SKM-1 (cell line): ENCODE results near the gene R3HDM2.

Source experiments
- DNase-seq: peaks from one replicate; lab custom pipeline; 2025; ENCODE audit not compliant: unreplicated experiment; lab: John Stamatoyannopoulos, UW

Gene R3HDM2

DNA sequence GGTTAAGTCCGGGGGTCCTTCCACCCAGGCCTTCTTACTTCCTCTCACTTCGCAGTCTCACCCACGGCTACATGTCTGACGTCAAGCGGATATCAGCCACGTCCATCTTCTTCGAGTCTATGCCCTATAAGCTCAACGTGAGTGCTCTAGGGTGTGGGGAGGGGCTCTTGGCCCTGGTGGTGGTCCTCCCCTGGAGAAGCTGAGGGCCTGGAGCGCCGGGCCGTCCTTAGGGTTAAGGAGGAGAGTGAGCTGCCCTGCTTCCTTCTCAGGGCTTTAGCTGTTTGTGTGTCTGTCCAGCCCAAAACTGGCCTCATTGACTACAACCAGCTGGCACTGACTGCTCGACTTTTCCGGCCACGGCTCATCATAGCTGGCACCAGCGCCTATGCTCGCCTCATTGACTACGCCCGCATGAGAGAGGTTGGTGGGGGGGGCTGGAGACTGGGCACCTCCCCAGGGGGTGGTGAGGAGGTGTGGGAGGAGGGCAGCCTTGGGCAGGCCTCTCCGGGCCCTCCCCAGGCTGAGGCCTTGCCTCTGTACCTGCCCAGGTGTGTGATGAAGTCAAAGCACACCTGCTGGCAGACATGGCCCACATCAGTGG, 198.6 kb downstream of the R3HDM2 start:
- DNase-seq = no peak

DNA sequence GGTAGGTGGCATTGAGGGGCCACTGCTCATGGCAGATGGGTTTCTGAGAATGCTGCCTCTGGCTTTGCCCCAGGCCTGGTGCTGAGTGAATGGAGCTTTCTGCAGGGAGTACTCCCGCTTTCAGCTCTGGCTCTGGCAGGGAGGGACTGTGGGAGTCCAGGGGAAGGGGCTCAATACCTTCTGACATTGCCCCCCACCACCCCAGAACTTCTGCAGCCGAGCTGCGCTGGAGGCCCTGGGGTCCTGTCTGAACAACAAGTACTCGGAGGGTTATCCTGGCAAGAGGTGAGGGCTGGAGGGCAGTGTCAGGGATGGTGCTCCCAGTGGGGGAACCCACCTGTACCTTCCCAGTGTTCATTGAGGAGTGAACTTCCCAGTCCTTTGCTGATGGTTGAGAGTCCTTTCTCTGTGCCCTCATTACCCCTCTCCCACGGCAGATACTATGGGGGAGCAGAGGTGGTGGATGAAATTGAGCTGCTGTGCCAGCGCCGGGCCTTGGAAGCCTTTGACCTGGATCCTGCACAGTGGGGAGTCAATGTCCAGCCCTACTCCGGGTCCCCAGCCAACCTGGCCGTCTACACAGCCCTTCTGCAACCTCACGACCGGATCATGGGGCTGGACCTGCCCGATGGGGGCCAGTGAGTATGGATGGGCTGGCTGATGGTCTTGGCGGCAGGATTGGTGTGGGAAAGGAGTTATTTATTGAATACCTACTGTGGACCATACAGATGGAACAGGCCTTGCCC, 199.4 kb downstream of the R3HDM2 start:
- no peak for DNase-seq

DNA sequence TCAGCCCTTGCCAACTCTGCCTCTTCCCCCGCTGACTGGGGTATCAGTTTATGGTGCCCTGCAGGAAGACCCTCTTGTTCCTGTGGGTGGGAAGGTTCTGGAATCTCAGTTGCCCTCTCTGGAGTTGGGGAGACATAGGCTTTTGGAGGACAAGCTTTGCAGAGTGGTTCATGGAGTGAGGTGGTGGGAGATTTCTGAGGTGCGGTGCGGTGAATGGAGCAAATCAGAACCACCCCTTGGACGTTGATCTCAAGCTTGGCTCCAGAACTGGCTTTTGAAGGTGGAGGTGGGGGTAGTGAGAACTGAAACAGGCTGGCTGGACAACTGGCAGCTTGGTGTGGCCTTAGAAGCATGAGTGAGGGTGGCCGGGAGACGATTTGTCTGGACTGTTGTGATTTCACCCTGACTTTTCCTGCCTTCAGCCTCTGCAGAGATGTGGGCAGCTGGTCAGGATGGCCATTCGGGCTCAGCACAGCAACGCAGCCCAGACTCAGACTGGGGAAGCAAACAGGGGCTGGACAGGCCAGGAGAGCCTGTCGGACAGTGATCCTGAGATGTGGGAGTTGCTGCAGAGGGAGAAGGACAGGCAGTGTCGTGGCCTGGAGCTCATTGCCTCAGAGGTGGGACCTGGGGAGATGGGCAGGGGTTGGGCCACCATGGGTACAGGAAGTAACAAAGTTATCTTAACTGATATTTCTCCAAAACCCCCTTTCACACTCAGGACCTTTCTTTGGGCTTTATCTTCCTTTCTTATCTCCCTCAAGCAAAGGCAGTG, 200.3 kb downstream of the R3HDM2 start:
- DNase-seq = no peak

DNA sequence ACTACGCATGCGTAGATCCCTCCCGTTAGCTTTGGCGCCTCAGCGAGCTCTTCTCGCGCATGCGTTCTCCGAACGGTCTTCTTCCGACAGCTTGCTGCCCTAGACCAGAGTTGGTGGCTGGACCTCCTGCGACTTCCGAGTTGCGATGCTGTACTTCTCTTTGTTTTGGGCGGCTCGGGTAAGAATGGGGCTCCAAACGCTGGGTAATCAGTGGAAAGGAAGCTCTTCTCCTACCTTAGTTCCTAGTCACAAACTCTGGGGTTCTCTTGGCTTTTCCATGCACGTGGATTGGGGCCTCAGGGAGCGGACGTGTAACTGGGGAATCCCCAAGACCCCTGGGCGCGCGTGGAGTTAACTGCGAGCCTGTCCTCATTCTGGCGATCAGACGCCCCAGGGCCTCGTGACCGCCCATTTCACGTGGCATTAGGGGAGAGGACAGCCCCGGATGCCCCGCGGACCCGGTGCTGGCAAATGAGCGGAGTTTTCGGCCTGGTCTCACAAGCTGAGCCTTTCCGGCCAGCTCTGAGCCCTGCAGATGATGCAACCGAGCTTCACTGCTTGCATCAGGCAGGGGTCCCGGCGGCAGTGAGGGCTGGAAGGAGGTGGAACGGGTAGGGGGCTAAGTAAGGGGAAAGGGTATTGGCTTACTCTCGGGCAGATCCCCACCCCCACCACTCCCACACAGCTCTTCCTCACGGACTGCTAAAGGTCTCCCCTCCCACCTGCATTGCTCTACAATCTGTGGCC, 201.0 kb downstream of the R3HDM2 start, which contains the start of gene SHMT2:
SHMT2 (plus strand) TSS at position 78 of the 747 bp plus-strand sequence; CDS start at position 146, 68 bp downstream.
- peak; percentile 70 for DNase-seq

DNA sequence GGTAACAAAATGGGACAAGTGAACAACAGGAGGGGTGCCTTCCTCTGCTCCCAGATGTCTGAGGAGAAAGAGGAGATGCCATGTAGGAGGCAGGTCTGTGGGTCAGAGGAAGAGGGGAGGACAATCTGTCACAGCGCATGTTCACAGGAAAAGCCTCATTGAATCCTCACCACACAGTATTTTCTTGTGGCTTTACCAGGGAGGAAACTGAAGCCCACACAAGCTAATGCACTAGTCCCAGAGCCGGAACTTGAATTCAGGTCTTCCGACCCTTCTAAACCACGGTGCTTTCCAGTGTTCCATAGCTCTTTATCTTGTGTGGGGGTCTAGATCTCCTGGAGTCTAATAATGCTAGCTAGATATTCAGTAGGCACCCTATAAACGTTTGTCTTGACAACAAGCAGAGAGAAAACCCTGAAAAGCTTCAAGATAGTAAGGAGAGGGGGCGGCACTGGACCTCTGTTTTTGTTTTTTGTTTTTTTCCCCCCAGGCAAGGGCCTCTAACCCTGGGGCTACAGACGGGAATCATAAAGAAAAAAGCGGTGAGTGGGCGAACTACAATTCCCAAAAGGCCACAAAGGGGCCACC, 201.7 kb downstream of the R3HDM2 start:
- no peak for DNase-seq

DNA sequence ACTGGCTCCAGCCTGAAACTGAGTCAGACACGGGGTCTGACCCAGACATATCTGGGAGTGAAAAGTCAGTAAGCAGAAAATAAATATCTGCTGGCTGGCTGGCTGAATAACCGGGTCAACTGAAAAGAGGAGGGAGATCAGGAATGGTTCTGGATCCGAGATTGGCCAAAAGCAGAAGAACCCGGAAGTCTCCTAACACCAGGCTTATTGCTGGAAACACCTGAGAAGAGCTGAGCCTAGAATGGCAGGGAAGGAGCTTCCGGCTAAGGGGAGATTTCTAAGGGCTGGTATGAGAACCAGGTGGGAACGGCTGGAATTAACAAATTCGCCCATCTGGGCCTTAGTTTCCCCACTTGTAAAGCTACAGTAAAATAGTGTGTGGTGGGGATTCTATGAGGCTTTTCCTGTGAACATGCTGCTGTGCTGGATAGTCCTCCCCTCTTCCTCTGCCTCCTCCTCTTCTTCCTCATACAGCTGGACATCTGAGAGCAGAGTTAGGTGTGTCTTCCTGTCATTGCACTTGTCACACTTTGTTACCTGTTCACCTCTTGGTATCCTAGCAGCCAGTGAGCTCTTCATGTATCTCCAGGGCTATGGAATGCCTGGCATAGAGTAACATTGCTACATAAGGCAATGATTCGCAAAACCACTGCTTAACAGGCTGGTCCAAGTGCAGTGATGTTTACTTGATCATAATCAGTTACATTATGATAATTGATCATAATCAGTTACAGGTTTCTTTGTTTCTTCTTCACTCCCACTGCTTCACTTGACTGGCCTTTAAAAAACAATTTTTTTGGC, 203.3 kb downstream of the R3HDM2 start:
- DNase-seq = no peak

DNA sequence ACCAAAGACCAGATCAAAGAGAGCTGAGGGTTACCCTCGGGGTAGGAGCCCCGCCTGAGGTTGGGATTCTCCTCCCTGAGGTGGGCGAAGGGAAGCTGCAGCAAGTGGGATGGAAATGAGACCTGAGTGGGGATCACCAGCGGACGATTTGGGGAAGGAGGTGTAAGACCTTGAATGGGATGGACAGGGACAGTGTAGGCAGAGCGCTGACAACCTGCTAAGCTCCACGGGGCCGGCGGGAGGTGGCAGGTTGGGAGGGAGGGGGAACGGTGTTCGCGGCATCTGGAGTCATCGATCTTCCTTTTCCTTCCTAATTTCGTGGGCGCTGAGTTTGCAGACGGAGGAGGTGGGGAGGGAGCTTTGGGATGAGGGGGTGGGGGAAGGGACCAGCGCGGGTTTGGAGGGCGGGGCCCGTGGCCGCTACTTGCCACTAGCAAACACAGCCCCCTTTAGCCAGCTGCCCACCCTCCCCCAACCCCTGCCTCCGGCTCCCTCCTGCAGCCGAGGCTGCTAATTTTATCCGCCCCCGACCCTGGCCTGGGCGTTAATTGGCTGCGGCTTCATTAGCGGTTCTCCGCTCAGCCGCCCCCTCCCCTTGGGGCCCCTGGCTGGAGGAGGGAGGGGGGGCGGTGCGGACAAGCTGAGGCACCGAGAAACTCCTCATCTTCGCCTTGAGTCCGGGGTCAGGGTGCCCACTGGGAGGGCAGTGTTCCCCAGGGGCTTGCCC, 204.1 kb downstream of the R3HDM2 start:
- DNase-seq = no peak

DNA sequence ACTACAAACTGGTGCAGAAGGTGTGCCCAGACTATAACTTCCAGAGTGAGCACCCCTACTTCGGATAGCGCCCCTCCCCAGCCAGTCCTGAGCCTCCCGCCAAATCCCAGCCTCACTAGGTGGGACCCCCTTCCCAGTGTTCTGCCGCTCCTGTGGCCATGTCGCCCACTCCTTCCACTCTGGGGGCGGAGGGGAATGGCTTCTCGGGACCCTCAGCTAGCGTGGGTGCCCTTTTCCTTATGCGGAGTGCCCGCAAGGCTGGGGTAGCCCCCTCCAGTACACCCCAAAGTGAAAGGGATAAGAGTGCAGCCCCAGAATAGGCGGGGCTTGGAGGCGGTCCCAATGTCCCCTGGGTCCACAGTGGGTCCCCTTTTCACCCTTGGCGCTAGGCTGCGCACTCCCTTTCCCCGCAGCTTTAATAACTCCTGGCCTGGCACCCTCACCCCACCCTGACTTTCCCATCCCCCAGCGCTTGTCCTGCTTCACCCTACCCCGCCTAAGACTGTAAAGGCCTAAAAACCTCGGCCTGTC, 205.1 kb downstream of the R3HDM2 start:
- DNase-seq = no peak

DNA sequence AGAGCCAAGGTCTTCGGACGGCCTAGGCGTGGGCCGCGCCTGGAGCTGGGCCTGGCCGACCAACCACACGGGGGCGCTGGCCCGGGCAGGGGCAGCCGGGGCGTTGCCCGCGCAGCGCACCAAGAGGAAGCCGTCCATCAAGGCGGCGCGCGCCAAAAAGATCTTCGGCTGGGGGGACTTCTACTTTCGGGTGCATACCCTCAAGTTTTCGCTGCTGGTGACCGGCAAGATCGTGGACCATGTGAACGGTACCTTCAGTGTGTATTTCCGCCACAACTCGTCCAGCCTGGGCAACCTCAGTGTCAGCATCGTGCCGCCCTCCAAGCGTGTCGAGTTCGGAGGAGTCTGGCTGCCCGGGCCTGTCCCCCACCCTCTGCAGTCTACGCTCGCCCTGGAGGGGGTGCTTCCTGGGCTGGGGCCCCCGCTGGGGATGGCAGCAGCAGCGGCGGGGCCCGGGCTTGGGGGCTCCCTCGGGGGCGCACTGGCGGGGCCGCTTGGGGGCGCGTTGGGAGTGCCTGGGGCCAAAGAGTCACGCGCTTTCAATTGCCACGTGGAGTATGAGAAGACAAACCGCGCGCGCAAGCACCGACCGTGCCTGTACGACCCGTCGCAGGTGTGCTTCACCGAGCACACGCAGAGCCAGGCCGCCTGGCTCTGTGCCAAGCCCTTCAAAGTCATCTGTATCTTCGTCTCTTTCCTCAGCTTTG, 205.7 kb downstream of the R3HDM2 start:
- DNase-seq = no peak

DNA sequence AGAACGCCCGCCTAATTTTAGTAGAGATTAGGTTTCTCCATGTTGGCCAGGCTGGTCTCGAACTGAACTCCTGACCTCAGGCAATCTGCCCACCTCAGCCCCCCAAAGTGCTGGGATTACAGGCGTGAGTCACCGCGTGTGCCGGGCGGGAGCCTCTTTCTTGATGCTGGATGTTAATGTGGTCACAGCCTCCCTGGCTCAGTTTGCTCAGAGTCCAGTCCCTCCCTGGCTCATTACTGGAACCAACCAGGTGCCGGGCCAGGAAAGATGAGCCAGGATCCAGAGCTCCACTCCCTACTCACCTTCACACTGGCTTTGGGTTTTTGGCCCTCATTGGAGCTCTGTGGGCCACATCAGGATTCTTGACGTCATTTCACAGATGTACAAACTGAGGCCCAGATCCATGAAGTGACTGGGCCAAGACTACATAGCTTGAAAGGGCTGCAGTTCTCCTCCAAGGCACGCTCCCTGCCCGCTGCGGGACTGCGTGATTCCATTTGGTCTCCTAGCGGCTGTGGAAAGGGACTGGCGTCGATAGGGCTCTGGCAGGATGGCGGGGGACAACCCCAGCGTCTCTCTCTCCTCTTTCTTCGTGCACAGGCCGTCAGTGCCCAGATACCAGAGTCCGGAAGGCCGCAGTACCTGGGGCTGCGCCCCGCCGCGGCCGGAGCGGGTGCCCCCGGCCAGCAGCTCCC, 206.4 kb downstream of the R3HDM2 start:
- DNase-seq = no peak

DNA sequence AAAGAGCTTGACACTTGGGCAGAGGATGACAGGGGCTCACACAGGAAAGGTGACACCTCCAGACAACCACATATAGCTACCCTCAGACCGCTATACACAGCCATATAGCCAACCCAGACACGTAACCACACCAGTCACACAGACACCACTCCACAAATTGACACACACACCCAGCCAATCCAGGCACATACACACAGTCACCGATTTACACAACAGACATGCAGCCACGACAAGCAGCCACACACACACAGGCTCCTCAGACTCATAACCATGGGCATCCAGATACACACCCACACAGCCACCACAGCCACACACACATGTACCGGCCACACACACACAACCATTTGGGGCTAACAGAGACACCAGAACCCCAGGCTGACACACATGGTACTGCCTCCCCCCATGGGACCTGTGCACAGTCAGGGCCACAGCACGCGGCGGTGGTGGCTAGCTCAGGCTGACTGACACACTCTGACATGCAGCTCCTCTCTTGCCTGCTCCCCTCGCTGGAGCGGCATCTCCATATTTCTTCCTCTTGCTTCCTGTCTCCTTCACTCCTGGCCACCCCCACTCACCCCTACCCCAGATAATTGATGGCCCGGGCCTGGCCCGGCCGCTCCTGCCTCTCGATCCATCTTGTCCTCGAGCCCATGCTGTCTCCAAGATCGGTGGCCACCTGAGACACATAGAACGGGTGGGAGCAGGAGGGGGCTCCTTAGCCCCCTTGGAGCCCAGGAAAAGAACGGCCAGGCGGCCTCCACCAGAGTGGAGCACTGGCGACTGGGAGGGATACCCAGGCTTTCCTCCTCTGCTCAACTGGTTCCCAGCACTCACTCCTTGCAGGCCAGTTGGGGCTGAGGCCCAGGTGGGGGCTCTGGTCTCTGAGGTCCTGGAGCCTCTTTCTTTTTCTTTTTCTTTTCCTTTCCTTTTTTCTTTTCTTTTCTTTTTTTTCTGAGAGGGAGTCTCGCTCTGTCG, 207.4 kb downstream of the R3HDM2 start:
- DNase-seq = no peak

DNA sequence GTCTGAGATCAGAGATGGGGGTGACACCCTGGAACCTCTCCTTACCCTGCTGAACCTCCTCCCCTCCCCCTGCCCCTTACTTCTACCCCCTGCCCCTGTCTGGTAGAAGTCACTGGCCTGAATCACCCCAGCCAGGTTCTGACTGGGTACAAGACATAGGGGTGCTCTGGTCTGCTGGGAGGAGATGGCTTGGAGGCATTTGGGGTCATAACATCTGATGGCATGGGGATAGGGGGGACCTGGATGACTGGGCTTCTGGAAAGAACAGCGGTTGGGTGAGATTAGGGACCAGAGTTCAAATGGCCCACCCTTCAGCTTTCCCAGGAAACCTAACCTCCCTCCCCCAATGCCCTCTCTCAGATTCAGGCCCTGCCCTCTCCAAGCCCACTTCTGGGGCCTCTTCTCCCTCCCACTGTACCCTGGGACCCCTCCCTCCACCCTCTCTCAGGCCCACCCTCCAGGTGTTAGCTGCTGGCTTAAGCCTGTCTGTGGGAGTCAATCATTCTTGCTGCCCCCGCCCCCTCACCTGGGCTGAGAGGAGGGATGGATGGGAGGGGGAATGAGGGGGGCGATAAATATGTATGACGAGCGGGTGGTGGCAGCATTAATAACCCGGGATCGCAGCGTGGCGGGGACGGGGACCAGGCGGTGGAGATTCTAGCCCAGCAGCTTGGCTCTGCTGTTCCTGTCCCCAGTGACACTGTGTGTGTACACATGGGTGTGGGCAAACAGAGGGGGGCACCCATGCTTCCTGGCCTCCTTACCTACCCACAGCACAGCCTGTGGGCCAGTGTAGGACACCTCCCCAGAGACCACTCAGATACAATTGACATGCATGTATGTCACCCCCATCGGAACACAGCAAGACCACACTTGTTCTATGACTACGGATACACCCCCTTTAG, 208.3 kb downstream of the R3HDM2 start:
- DNase-seq = no peak

DNA sequence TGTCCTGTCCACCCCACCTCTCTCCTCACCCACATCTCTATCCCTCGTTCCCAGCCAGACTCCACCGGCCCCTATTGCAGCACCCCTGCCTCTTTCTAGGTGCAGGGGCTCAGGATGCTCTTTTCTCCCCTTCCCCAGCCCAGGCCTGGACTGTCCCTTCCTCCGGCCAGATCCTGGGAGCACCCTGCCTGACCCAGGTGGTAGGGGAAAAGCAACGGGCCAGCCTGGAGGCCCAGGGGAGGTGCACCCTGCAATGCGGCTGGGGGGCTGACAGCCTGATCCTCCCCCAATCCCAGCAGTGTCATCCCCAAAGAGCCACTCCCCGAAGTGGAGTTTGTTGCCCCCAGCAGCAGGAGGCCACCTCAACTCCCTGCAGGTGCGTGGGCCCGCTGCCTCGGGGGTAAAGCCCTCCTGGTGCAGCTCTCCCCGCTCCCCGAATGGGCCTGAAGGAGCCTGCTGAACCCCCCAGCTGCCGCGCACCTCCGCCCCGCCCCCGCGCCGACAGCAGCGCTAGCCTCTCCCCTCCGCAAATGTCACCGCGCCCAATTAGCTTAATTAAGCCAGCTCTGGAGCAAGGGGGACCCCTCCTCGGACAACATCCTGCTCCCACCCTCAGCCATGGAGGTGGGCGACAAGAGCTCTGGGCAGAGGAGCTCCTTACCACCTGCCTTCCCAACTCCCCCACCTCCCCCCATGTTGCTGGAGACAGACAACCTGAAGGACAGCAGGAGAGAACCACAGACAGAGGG, 209.5 kb downstream of the R3HDM2 start:
- no peak for DNase-seq

DNA sequence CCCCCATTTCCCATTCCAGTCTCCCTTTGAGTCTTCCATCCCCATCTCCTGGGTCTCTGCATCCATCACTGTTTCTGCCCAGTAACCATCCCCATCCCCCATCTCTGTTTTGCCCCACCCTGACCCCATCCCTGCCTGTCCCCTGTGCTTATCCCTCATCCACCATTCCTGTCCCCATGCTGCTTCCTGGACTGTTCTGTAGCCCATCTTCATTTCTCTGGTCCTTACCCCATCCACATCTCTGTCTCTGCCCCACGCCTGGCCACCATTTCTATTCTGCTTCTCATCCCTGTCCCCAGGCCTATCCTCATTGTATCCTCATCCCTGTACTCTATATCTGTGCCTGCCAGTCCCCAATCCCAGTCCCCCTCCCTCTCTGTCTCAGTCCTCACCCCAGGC, 210.1 kb downstream of the R3HDM2 start:
- DNase-seq = no peak
